KOPT-K1 (cell line): Measurements from ENCODE around the gene ZNF626.

Experiments used
- H3K27ac ChIP-seq: fragments of 200-600 bp; sonication (generic); 2 replicates; pipeline ENCODE4 v1.5.1; 2016; ENCODE audit warnings: antibody characterized with exemption, mild to moderate bottlenecking, low read depth, low read length; ENCODE audit not compliant: poor library complexity, severe bottlenecking
- H3K36me3 ChIP-seq: fragments of 200-600 bp; sonication (generic); 2 replicates; pipeline ENCODE4 v1.5.1; 2017; ENCODE audit warnings: antibody characterized with exemption, mild to moderate bottlenecking, low read length, moderate library complexity; ENCODE audit not compliant: insufficient read depth
- H3K9me3 ChIP-seq: fragments of 200-600 bp; sonication (generic); 2 replicates; pipeline ENCODE4 v1.5.1; 2017; ENCODE audit warnings: antibody characterized with exemption, low read length, mild to moderate bottlenecking; ENCODE audit not compliant: insufficient read depth, poor library complexity, severe bottlenecking

ZNF626 gene

GRCh38 chr19:20607943-20608342 lies 53.4 kb downstream of the ZNF626 start:
- Histone ChIP-seq H3K36me3 (no peaks in the 10 kb centered on the region), H3K27ac (no peak overlapping the region), H3K9me3 (peaks cover 12% of the 10 kb centered on the region)
